Gastroesophageal sphincter (tissue), 3 donors: ENCODE results near the gene LRBA.

ENCODE experiments used
- CTCF ChIP-seq, 4 experiments: fragments of 200-600 bp in 2 of 4; fragments of 450-650 bp in 2 of 4; sonication (generic) in 1 of 4; IDR thresholded peaks; one replicate each; pipeline ENCODE4 v1.5.1; 2017 to 2019; ENCODE audit warnings: antibody characterized with exemption in 4 of 4, mild to moderate bottlenecking in 2 of 4, moderate library complexity in 2 of 4
- EP300 ChIP-seq: sonication (generic); formaldehyde crosslinking; IDR thresholded peaks from one replicate; pipeline ENCODE4 v1.6.1; 2017; ENCODE audit warnings: antibody characterized with exemption, mild to moderate bottlenecking
- POLR2A ChIP-seq, 2 donors: fragments of 450-650 bp; IDR thresholded peaks; one replicate each; pipeline ENCODE4 v1.6.1; 2017; ENCODE audit warnings: antibody characterized with exemption in 2 of 2, mild to moderate bottlenecking in 2 of 2, moderate library complexity in 1 of 2
- POLR2AphosphoS5 ChIP-seq: sonication (generic); formaldehyde crosslinking; IDR thresholded peaks from one replicate; pipeline ENCODE4 v1.6.1; 2017; ENCODE audit warnings: antibody characterized with exemption

GRCh38 chr4:150567070-150567469, 448.0 kb downstream of the LRBA start:
- no peak for TF ChIP-seq CTCF (IDR thresholded peaks at IDR 0.05)
- TF ChIP-seq POLR2A (IDR thresholded peaks at IDR 0.05), result no peak
- TF ChIP-seq EP300, result no peak
- no peak for TF ChIP-seq POLR2AphosphoS5
